HG03025 (cell line): ENCODE measurements around the gene FTH1.

Experiments
- ATAC-seq: cut with Tn5 transposase; IDR thresholded peaks from one replicate; pipeline ENCODE4 v1.9.1; 2021; ENCODE audit warnings: mild to moderate bottlenecking, moderate library complexity; ENCODE audit not compliant: unreplicated experiment, low FRiP score

The FTH1 gene

GRCh38 chr11:61918938-61919704, 48.3 kb downstream of the FTH1 start:
- ATAC-seq = no peak

- no peak for ATAC-seq
Measured at GRCh38 chr11:61918251-61918937, 49.0 kb downstream of the FTH1 start.

- no peak for ATAC-seq
Measured at GRCh38 chr11:61917334-61918109, 49.9 kb downstream of the FTH1 start, which contains the start of gene RAB3IL1. Gene RAB3IL1, minus strand, starts transcription at chr11:61917566. Its CDS starts 199 bp downstream, at chr11:61917367.

GRCh38 chr11:61916737-61917333, 50.6 kb downstream of the FTH1 start:
- no peak for ATAC-seq

DNA sequence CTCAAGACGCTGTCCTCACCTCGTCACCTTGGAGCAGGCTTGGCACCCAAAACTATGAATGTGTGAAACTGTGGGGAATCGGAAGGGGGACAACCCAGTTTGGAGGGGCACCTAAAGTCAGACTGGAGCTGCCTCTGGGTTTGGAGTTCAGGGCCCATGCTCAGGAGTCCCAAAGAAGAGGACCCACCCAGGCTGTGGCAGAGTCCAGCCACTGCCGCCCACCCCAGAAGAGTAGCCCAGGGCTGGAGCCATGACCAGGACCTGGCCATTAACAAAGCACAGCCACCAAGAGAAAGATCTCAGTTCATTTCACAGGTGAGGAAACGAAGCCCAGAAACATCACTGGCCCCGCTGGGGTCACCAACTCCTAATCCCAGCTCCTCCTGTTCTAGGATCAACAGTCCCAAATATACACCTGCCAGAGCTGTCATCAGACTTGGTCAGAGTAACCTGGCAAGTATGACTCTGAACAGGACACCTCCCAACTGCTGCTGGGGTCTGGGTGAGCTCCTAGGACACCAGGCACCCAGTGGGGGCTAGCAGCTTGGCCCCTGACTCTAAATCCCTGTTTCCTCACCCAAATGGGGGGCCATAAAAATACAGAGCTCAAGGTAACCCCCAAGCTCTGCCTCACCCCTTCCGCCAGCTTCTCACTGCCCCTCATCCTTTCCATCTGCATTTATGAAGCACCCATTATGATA, 52.8 kb downstream of the FTH1 start:
- ATAC-seq = no peak
